ENCODE measurements around the gene RFC5. TPM values are rescaled to one million over a fixed set of nuclear protein-coding genes. Genes with fewer than 3 reads are reported as not detected.

The RFC5 gene
- polyA plus RNA-seq, 2 of the 4 experiments (the other 2 are of a cell fraction), result 57.5 to 64.7 TPM

DNA sequence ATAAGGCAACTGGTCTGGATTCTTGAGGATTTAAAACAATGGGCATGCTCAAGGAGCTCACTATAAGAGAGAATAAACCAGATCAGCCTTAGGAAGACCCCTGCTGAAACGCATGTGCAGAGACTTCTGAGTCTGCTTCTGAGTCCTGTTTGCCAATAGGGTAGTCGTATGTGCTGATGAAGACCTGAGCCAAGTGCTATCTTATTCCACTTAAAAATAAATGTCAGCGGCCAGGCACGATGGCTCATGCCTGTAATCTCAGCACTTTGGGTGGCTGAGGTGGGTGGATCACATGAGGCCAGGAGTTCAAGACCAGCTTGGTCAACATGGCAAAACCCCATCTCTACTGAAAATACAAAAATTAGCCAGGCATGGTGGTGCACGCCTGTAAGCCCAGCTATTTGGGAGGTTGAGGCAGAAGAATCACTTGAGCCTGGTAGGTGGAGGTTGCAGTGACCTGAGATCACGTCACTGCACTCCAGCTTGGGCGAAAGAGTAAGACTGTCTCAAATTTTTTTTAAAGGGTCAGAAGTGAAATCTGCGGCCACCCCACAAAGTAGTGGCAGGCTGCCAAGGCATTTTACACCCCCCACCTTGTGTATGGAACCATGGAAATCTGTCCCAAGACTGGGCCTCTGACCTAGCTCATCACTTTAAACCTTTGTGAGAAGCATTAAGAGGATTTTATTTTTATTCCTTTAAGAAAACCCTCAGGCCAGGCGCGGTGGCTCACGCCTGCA, 20.3 kb downstream of the RFC5 start (continued):
- TF ChIP-seq REST (IDR thresholded peaks at IDR 0.05), result no peak
- no peak for TF ChIP-seq ZC3H11A (IDR thresholded peaks at IDR 0.05)
- TF ChIP-seq HOXA7 (CRISPR knock-in tag; IDR thresholded peaks at IDR 0.05), result no peak
- TF ChIP-seq KDM1A (IDR thresholded peaks at IDR 0.05; ENCODE audit: low read depth), result no peak
- TF ChIP-seq NPAS2 (CRISPR knock-in tag; IDR thresholded peaks at IDR 0.05; ENCODE audit: borderline replicate concordance), result no peak
- no peak for TF ChIP-seq HOXB13 (CRISPR knock-in tag; IDR thresholded peaks at IDR 0.05; ENCODE audit: low read depth)
- no peak for TF ChIP-seq RFX5 (IDR thresholded peaks at IDR 0.05)
- TF ChIP-seq, protein P1, sequence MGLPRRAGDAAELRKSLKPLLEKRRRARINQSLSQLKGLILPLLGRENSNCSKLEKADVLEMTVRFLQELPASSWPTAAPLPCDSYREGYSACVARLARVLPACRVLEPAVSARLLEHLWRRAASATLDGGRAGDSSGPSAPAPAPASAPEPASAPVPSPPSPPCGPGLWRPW (IDR thresholded peaks at IDR 0.05), result no peak
- no peak for TF ChIP-seq HMGXB4 (CRISPR knock-in tag; IDR thresholded peaks at IDR 0.05; ENCODE audit: borderline replicate concordance)
- TF ChIP-seq, protein P2, sequence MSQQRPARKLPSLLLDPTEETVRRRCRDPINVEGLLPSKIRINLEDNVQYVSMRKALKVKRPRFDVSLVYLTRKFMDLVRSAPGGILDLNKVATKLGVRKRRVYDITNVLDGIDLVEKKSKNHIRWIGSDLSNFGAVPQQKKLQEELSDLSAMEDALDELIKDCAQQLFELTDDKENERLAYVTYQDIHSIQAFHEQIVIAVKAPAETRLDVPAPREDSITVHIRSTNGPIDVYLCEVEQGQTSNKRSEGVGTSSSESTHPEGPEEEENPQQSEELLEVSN (IDR thresholded peaks at IDR 0.05; ENCODE audit: borderline replicate concordance, low read depth), result no peak
- no peak for TF ChIP-seq PBX3 (IDR thresholded peaks at IDR 0.05)
- TF ChIP-seq NR3C1 (IDR thresholded peaks at IDR 0.05), result no peak
- no peak for TF ChIP-seq GATA3 (IDR thresholded peaks at IDR 0.05; ENCODE audit: borderline replicate concordance)

- FAIRE-seq (no peak), DNase-seq (ENCODE audit: low read depth in 1 of 2, low spot score in 1 of 2) (no peak), ATAC-seq (no peak)
- Histone ChIP-seq H3K4me2 (peak overlapping the region; percentile 12; the same call in 1 of the 3 replicates), H3K4me3 (no peak overlapping the region), H3K9me3 (no peaks in the 10 kb centered on the region), H3K27ac (no peak overlapping the region), H3K4me1 (peaks cover 15% of the 10 kb centered on the region; the same call in 2 of the 3 replicates)
- ChIA-PET POLR2A (no interaction called here), CTCF (interaction anchor here (1.1 to 10.1 kb wide), 2 partner anchors 12 to 162 kb away, joined by 5 to 203 read pairs; no protein-coding TSS in a partner anchor)
- WGBS (ENCODE audit: missing lambda C conversion rate), result 80% methylated on average over 6 of the region's 6 CpGs
- TF ChIP-seq PHF8 (IDR thresholded peaks at IDR 0.05; ENCODE audit: borderline replicate concordance, low read depth) (no peak), HOXA7 (CRISPR knock-in tag; IDR thresholded peaks at IDR 0.05) (no peak), POLR2AphosphoS2 (conservative IDR thresholded peaks at IDR 0.05; ENCODE audit: low read length) (no peak), POLR2A (IDR thresholded peaks at IDR 0.05; ENCODE audit: low read length) (no peak), EHMT2 (IDR thresholded peaks at IDR 0.05; ENCODE audit: low read depth) (no peak), KDM1A (IDR thresholded peaks at IDR 0.05; ENCODE audit: low read depth) (no peak), HMGXB4 (CRISPR knock-in tag; IDR thresholded peaks at IDR 0.05; ENCODE audit: borderline replicate concordance) (no peak), SREBF2 (IDR thresholded peaks at IDR 0.05) (no peak), RCOR1 (IDR thresholded peaks at IDR 0.05; ENCODE audit: low read depth, low read length) (no peak), TP53 (CRISPR knock-in tag; IDR thresholded peaks at IDR 0.05) (no peak), RAD21 (conservative IDR thresholded peaks at IDR 0.05 in 1 of 2, IDR thresholded peaks at IDR 0.05 in 1 of 2) (no peak), ZNF302 (CRISPR knock-in tag; IDR thresholded peaks at IDR 0.05) (no peak), ZFP36 (IDR thresholded peaks at IDR 0.05; ENCODE audit: borderline replicate concordance, partially characterized antibody) (no peak), MAFK (IDR thresholded peaks at IDR 0.05; ENCODE audit: partially characterized antibody) (no peak), EP300 (IDR thresholded peaks at IDR 0.05) (no peak)
- TF ChIP-seq, protein P3, sequence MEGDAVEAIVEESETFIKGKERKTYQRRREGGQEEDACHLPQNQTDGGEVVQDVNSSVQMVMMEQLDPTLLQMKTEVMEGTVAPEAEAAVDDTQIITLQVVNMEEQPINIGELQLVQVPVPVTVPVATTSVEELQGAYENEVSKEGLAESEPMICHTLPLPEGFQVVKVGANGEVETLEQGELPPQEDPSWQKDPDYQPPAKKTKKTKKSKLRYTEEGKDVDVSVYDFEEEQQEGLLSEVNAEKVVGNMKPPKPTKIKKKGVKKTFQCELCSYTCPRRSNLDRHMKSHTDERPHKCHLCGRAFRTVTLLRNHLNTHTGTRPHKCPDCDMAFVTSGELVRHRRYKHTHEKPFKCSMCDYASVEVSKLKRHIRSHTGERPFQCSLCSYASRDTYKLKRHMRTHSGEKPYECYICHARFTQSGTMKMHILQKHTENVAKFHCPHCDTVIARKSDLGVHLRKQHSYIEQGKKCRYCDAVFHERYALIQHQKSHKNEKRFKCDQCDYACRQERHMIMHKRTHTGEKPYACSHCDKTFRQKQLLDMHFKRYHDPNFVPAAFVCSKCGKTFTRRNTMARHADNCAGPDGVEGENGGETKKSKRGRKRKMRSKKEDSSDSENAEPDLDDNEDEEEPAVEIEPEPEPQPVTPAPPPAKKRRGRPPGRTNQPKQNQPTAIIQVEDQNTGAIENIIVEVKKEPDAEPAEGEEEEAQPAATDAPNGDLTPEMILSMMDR (IDR thresholded peaks at IDR 0.05), result no peak
Measured at GRCh38 chr12:118038137-118038536, 21.6 kb downstream of the RFC5 start.

Measured in A549 (cell line).